K562 (cell line): Measurements from ENCODE around the gene LGR6. TPM values are rescaled to one million over a fixed set of nuclear protein-coding genes. Genes with fewer than 3 reads are reported as not detected.
A peak's percentile ranks its signal among the peaks of the same experiment; 100 is the strongest.

Experiments used
- BCL6 ChIP-seq: fragments of 250-450 bp; sonication (Bioruptor Pico); IDR thresholded peaks from 2 replicates; pipeline ENCODE4 v1.4.0; 2020
- CHD1 ChIP-seq: fragments of 200-600 bp; sonication (generic); IDR thresholded peaks from one replicate; pipeline ENCODE4 v1.6.1; 2012; ENCODE audit warnings: mild to moderate bottlenecking, moderate library complexity, low read length, inconsistent platforms
- CREB1 ChIP-seq, 2 experiments: sonication (generic) in 1 of 2; formaldehyde crosslinking in 1 of 2; IDR thresholded peaks; 2 replicates each; pipeline versions ENCODE4 v1.6.1 to v1.8.0; 2012 to 2022; ENCODE audit warnings: inconsistent platforms in 1 of 2, mild to moderate bottlenecking in 1 of 2, missing genetic modification reagents in 1 of 2, moderate library complexity in 1 of 2
- CSDE1 ChIP-seq, 2 experiments: fragments of 450-650 bp; IDR thresholded peaks; 2 replicates each; pipeline ENCODE4 v1.6.1; 2016; ENCODE audit warnings: mild to moderate bottlenecking in 1 of 2
- ETV5 ChIP-seq: sonication (generic); formaldehyde crosslinking; IDR thresholded peaks from 2 replicates; pipeline ENCODE4 v1.4.0; 2020; ENCODE audit warnings: low read depth, mild to moderate bottlenecking, missing genetic modification reagents
- IFI16 ChIP-seq: fragments of 250-450 bp; sonication (Bioruptor Pico); IDR thresholded peaks from 2 replicates; pipeline ENCODE4 v2.1.2; 2022; ENCODE audit warnings: mild to moderate bottlenecking, inconsistent platforms
- MTA1 ChIP-seq: fragments of 450-650 bp; IDR thresholded peaks from 2 replicates; pipeline ENCODE4 v1.6.1; 2017; ENCODE audit warnings: borderline replicate concordance
- NCOA4 ChIP-seq: fragments of 450-650 bp; IDR thresholded peaks from 2 replicates; pipeline ENCODE4 v1.6.1; 2018; ENCODE audit warnings: mild to moderate bottlenecking; ENCODE audit not compliant: partially characterized antibody
- POLR3A ChIP-seq: IDR thresholded peaks from 2 replicates; pipeline ENCODE4 v1.6.1; 2011; ENCODE audit warnings: borderline replicate concordance, mild to moderate bottlenecking, moderate library complexity; ENCODE audit not compliant: insufficient read length, insufficient read depth; ENCODE audit errors: extremely low read depth
- PPARD ChIP-seq: fragments of 250-450 bp; sonication (Bioruptor Pico); IDR thresholded peaks from 2 replicates; pipeline ENCODE4 v1.8.0; 2022; ENCODE audit warnings: inconsistent platforms, mild to moderate bottlenecking, moderate library complexity
- PTBP1 ChIP-seq: fragments of 200-400 bp; formaldehyde crosslinking; IDR thresholded peaks from 2 replicates; pipeline ENCODE4 v1.6.1; 2017; ENCODE audit warnings: low read depth, low read length
- PYGO2 ChIP-seq: fragments of 450-650 bp; IDR thresholded peaks from 2 replicates; pipeline ENCODE4 v1.6.1; 2016; ENCODE audit warnings: mild to moderate bottlenecking, missing genetic modification characterization, moderate library complexity, missing compliant biosample characterization
- RBM17 ChIP-seq: fragments of 200-400 bp; formaldehyde crosslinking; IDR thresholded peaks from 2 replicates; pipeline ENCODE4 v1.6.1; 2017; ENCODE audit warnings: low read depth, mild to moderate bottlenecking, low read length, borderline replicate concordance
- SP1 ChIP-seq: sonication (generic); formaldehyde crosslinking; IDR thresholded peaks from 2 replicates; pipeline ENCODE4 v1.8.1; 2022; ENCODE audit warnings: mild to moderate bottlenecking, missing genetic modification reagents
- TFAM ChIP-seq: fragments of 250-450 bp; sonication (Bioruptor Pico); conservative IDR thresholded peaks from 2 replicates; pipeline ENCODE4 v1.5.0; 2021; ENCODE audit warnings: mild to moderate bottlenecking, moderate library complexity
- ZBTB8A ChIP-seq: fragments of 450-650 bp; IDR thresholded peaks from 2 replicates; pipeline ENCODE4 v1.6.1; 2018; ENCODE audit warnings: mild to moderate bottlenecking, moderate library complexity; ENCODE audit not compliant: partially characterized antibody
- ZFPM2 ChIP-seq: fragments of 250-450 bp; sonication (Bioruptor Pico); IDR thresholded peaks from 2 replicates; pipeline ENCODE4 v1.5.1; 2022; ENCODE audit warnings: mild to moderate bottlenecking
- ZNF146 ChIP-seq: IDR thresholded peaks from one replicate; pipeline ENCODE4 v1.6.1; 2018; ENCODE audit warnings: missing compliant biosample characterization; ENCODE audit not compliant: unreplicated experiment
- ZNF174 ChIP-seq: fragments of 250-450 bp; sonication (Bioruptor Pico); IDR thresholded peaks from 2 replicates; pipeline ENCODE4 v1.4.0; 2020; ENCODE audit warnings: mild to moderate bottlenecking
- ZNF184 ChIP-seq: sonication (generic); formaldehyde crosslinking; IDR thresholded peaks from 2 replicates; pipeline ENCODE4 v1.5.0; 2020; ENCODE audit warnings: missing genetic modification reagents
- ZNF41 ChIP-seq: fragments of 250-450 bp; sonication (Bioruptor Pico); conservative IDR thresholded peaks from 2 replicates; pipeline ENCODE4 v1.4.0; 2020; ENCODE audit warnings: mild to moderate bottlenecking
- polyA plus RNA-seq, 8 experiments: library from polyadenylated mRNA; depleted of rRNA in 4 of 8; stranded (reverse) in 5 of 8; unstranded in 3 of 8; fragments of >200 nt; fragmentation: Nextera tagmentation in 2 of 8; fragmentation: Illumina TruSeq in 1 of 8; extraction: Ambion mirVana in 2 of 8; extraction: Trizol in 1 of 8; gene quantifications; 2 replicates each; pipeline versions ENCODE4 v1.2.1 to v1.2.3, GENCODE V29; 2011 to 2014; ENCODE audit warnings: inconsistent platforms in 1 of 8, missing spikeins in 1 of 8
- total RNA-seq, 7 experiments: library from RNA; depleted of rRNA in 6 of 7; stranded (reverse); fragments of >200 nt in 6 of 7; fragmentation: Illumina TruSeq in 2 of 7; extraction: Trizol in 2 of 7; gene quantifications; 2 replicates each; pipeline versions ENCODE4 v1.2.1 to v1.2.3, GENCODE V29; 2011 to 2021; ENCODE audit warnings: low replicate concordance in 1 of 7
- TF ChIP-seq, protein P1 (sequence below): sonication (generic); IDR thresholded peaks from 2 replicates; pipeline ENCODE4 v1.6.1; 2016
- TF ChIP-seq, protein P2 (sequence below): fragments of 250-450 bp; sonication (Bioruptor Pico); IDR thresholded peaks from 2 replicates; pipeline ENCODE4 v1.5.0; 2021; ENCODE audit warnings: mild to moderate bottlenecking, moderate library complexity

Gene LGR6
- total and polyA plus RNA-seq, 9 of the 15 experiments (the other 6 are each of a cell fraction or from before 2014, with no cell fraction given), result 0.01 to 0.54 (median 0.17) TPM; not detected in 1

DNA sequence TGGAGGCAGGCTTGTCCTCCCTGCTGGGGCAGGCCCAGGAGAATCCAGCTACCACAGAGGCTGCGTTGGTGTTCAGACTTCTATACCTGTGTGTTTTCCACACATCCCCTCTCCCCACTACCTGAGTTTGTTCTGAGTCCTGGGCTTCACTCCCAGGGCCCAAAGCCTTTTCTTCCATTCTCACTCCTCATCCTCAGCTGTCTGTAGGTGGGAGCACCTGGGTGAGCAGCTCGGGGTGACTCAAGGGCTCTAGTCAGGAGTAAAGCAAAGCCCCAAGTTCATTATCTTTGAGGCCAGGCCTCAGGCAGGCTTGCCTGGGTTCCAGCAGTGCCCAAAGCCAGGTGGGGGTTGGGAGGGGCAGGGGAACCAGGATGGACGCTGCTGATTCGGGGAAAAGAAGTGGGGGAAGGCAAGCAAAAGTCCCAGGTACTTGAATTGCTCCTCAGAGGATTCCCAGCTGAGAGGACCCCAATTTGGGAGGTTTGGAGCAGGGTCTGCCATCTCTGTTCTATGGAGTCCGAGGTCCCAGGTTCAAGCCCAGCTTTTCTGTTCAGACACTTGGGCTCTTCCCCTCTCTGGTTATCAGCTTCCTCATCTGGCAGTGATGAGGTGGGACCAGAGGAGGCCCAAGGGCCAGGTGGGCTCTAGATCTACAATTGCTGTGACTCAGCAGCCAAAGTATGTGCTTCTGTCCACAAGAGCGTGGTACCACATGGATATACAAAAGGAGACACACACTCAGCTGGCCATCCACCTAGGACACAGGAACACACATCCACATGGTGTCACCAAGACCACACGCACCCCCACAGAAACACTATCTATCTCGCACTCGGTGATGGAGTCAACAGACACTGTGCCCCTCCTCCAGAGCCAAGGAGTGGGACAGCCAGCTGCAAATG, 27.4 kb upstream of the LGR6 start (continued):
- TF ChIP-seq, protein P1, sequence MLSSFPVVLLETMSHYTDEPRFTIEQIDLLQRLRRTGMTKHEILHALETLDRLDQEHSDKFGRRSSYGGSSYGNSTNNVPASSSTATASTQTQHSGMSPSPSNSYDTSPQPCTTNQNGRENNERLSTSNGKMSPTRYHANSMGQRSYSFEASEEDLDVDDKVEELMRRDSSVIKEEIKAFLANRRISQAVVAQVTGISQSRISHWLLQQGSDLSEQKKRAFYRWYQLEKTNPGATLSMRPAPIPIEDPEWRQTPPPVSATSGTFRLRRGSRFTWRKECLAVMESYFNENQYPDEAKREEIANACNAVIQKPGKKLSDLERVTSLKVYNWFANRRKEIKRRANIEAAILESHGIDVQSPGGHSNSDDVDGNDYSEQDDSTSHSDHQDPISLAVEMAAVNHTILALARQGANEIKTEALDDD, result no peak
- TF ChIP-seq BCL6 (CRISPR knock-in tag) (no peak), PYGO2 (no peak), POLR3A (no peak), ZNF184 (no peak), TFAM (no peak), ZNF146 (no peak), PPARD (CRISPR knock-in tag) (no peak), PTBP1 (no peak), ZFPM2 (CRISPR knock-in tag) (no peak), CHD1 (no peak), ZNF41 (0 out of 2 replicates have a peak, but pooled peaks have one; percentile 23), CREB1 (IDR thresholded peaks at IDR 0.05) (0 out of 2 replicates have a peak, but pooled peaks have one; percentile 23), CREB1 (CRISPR knock-in tag; IDR thresholded peaks at IDR 0.05) (no peak; the same call in 1 of the 2 replicates), CSDE1 (IDR thresholded peaks at IDR 0.05) (no peak), NCOA4 (no peak), MTA1 (no peak), SP1 (CRISPR knock-in tag) (0 out of 2 replicates have a peak, but pooled peaks have one; percentile 18), ZBTB8A (no peak), IFI16 (CRISPR knock-in tag) (no peak), ETV5 (CRISPR knock-in tag) (peak; percentile 39; the same call in 1 of the 2 replicates), RBM17 (no peak), ZNF174 (CRISPR knock-in tag) (no peak)
- TF ChIP-seq, protein P2, sequence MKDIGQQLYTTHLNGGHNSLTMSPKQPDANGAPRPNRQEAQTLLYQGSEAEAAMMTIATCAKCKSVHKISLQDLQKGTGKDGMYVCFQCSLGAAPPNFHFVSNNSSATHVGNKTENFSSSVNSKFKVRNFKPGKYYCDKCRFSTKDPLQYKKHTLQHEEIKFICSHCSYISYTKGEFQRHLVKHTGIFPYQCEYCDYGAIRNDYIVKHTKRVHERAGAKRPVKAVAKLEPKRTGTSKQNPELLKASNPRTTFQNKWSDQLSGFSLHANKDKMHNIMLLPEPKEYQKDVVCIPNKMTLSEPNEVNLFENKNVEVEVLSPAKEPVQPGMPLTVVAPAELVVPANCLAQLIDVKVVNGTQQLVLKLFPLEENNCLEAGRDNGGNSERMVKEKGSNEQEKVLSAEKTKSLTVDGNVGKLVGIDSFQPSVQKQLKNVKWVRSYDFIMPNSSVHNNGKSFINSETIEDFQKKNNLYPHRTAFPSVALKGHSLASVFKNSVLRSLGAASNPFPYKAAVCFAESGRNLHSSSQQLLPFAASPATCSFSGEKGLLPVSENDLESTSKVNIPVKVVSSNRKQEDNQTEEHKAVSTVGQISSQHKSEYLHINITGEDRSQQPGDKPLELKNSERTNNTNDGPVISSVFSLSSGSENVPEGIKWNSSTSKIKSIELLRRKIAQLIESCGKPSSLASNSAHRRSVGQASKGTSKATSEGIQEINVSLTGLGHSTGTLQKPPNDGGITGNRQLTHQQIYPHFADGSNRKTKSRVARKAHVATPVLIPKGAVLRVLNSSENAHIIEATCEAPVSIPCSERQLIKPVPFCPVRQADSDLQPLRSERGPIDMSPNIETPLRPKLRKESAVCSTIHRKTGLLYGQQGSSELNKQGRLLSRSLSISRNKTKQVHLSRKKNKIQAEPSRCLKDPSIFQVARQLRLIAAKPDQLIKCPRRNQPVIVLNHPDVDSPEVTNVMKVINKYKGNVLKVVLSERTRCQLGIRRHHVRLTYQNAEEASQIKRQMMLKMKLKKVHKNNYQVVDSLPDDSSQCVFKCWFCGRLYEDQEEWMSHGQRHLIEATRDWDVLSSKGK (CRISPR knock-in tag), result no peak
